NCI-H1417 (cell line): ENCODE results near the gene VCAN.

Source experiments
- DNase-seq, 3 experiments: peaks; one replicate each; lab custom pipeline; 2025; lab: John Stamatoyannopoulos, UW

VCAN gene

GRCh38 chr5:83531661-83532060 is 60.1 kb downstream of the VCAN start:
- no peak for DNase-seq

- DNase-seq = no peak
These were observed 67.4 kb downstream of the VCAN start for GRCh38 chr5:83538786-83539462.

- no peak for DNase-seq
These were observed 67.9 kb downstream of the VCAN start for GRCh38 chr5:83539463-83539790.

- DNase-seq = no peak
These were observed 68.6 kb downstream of the VCAN start for GRCh38 chr5:83540105-83540504.

- DNase-seq = no peak
These were observed 69.2 kb downstream of the VCAN start for GRCh38 chr5:83540783-83541182.

- no peak for DNase-seq
These were observed 71.3 kb downstream of the VCAN start for GRCh38 chr5:83542839-83543238.

- no peak for DNase-seq
These were observed 72.4 kb downstream of the VCAN start for GRCh38 chr5:83543898-83544297.

GRCh38 chr5:83547161-83547560 is 75.6 kb downstream of the VCAN start:
- no peak for DNase-seq

GRCh38 chr5:83547889-83548288 is 76.3 kb downstream of the VCAN start:
- no peak for DNase-seq

GRCh38 chr5:83548581-83548980 is 77.0 kb downstream of the VCAN start:
- DNase-seq = no peak

GRCh38 chr5:83549076-83549475 is 77.5 kb downstream of the VCAN start:
- no peak for DNase-seq

- no peak for DNase-seq
These were observed 78.1 kb downstream of the VCAN start for GRCh38 chr5:83549674-83550073.

GRCh38 chr5:83551821-83552220 is 80.3 kb downstream of the VCAN start:
- no peak for DNase-seq

GRCh38 chr5:83552275-83552674 is 80.7 kb downstream of the VCAN start:
- no peak for DNase-seq

- DNase-seq = no peak
These were observed 81.5 kb downstream of the VCAN start for GRCh38 chr5:83553000-83553486.

- no peak for DNase-seq
These were observed 82.6 kb downstream of the VCAN start for GRCh38 chr5:83554133-83554532.

GRCh38 chr5:83554686-83555085 is 83.1 kb downstream of the VCAN start:
- DNase-seq = no peak

GRCh38 chr5:83555263-83555662 is 83.7 kb downstream of the VCAN start:
- no peak for DNase-seq

- no peak for DNase-seq
These were observed 84.6 kb downstream of the VCAN start for GRCh38 chr5:83556190-83556589.

- DNase-seq = no peak
These were observed 87.7 kb downstream of the VCAN start for GRCh38 chr5:83559118-83559785.

GRCh38 chr5:83562071-83562606 is 90.6 kb downstream of the VCAN start:
- no peak for DNase-seq

- peak in 1 of 3 experiments; percentile 20 for DNase-seq
These were observed 91.4 kb downstream of the VCAN start for GRCh38 chr5:83562791-83563557.

GRCh38 chr5:83563631-83564030 is 92.1 kb downstream of the VCAN start:
- peak in 1 of 3 experiments; percentile 35 for DNase-seq
